HG02938 (cell line): ENCODE results near the gene ZBTB3.
"Not testable (repeated sequence)": the region's sequence is repeated elsewhere in the genome, so short reads cannot be mapped to it uniquely, and the experiment has no call there.

Source experiments
- ATAC-seq: cut with Tn5 transposase; IDR thresholded peaks from one replicate; pipeline ENCODE4 v1.9.1; 2021; ENCODE audit warnings: mild to moderate bottlenecking, moderate library complexity; ENCODE audit not compliant: unreplicated experiment

ZBTB3 gene

DNA sequence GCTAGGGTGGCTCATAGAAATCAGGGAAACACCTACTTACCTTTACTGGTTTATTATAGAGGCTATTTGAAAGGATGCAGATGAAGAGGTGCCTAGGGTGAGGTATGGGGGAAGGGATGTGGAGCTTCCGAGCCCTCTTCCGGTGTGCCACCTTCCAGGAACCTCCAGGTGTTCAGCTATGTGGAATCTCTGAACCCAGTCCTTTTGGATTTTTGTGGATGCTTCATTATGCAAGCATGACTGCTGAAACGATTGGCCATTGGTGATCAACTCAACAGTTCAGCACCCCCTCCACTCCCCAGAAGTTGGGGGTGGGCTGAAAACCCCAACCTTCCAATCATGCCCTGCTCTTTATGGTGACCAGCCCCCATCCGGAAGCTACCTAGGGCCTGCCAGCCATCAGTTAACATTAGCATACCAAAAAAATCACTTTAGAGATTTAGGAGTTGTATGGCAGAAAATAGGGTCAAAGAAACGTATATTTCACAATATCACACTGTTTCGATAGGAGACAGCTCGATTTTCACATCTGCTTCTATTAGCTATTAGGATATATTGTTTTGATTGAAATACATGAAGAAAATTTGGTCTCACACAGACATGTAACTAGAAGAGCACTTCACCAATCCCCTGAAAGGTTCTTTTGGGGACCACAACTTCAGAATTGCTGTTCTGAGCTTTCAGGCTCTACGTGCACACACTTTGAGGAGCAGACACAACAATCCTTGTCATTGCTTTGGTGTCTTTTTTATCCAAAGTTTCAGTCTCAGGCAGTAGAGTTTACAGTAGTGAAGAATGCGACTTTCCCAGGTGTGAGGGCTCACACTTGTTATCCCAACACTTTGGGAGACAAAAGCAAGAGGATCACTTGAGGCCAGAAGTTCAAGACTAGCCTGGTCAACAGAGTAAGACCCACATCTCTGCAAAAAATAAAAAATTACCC, 4.2 kb upstream of the ZBTB3 start:
- no peak for ATAC-seq

GRCh38 chr11:62755086-62755615, 1.2 kb upstream of the ZBTB3 start:
- ATAC-seq, result no peak

GRCh38 chr11:62752994-62753735, 795 bp downstream of the ZBTB3 start:
- no peak for ATAC-seq

DNA sequence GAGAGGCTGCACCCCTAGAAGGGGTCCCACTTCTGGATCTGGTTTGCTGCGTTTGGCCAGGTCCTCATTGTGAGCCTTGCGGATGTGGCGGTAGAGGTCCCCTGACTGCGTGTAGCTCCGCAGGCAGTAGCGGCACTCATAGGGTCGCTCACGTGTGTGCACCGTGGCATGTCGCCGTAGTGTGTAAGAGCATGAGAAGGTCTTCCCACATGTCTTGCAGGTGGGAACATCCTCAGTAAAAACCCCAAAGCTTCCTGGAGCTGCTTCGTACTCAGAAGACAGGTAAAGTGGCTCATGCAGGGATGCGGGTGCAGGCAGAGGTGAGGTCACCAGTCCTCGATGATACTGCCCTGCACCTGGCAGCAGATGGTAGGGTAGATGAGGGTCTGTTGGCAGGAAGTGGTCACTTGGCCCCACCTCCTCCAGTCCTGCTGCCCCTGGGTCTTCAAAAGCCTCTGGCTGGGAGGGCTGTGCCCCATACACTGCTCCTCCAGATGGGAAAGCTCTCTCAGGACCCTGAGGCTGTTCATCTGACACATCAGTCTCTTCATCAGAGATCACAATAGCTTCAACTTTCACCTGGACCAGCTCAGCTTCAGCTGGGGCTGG, 1.7 kb downstream of the ZBTB3 start:
- ATAC-seq, result no peak

- not testable (repeated sequence) for ATAC-seq
These were observed 4.0 kb downstream of the ZBTB3 start for GRCh38 chr11:62749931-62750330.

GRCh38 chr11:62747475-62748160, 6.3 kb downstream of the ZBTB3 start:
- ATAC-seq, result no peak

GRCh38 chr11:62737196-62737595, 16.8 kb downstream of the ZBTB3 start:
- ATAC-seq, result no peak

DNA sequence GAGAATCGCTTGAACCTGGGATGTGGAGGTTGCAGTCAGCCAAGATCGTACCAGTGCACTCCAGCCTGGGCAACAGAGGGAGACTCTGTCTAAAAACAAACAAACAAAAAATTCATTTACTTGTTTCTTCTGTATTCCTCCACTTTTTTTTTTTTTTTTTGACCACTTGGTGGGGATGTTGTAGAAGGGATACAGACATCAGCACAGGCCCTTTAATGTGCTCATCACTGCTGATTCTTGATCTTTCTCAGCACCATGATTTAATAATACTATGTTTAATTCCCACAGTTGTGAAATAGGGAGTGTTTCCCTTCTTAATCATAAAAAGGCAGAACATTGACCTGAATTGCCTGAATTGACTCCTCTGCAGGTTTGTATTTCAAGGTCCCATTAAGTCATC, 21.1 kb downstream of the ZBTB3 start:
- ATAC-seq, result no peak

DNA sequence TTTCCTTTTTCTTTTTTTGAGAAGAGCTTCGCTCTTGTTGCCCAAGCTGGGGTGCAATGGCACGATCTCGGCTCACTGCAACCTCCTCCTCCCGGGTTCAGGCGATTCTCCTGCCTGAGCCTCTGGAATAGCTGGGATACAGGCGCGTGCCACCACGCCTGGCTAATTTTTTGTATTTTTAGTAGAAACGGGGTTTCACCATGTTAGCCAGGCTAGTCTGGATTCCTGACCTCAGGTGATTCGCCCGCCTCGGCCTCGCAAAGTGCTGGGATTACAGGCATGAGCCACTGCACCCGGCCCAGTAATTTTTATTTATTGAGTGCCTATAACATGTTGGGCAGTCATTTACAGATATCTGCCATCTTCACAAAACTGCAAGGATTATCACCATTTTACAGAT, 23.9 kb downstream of the ZBTB3 start:
- not testable (repeated sequence) for ATAC-seq

GRCh38 chr11:62728171-62728988, 25.6 kb downstream of the ZBTB3 start, which contains the start of gene TTC9C:
TTC9C (plus strand) TSS chr11:62728486; CDS start chr11:62728849, 363 bp downstream.
- ATAC-seq, result no peak

GRCh38 chr11:62727872-62728170, 26.1 kb downstream of the ZBTB3 start:
- ATAC-seq, result peak; percentile 49

- ATAC-seq, result peak; percentile 53
These were observed 26.6 kb downstream of the ZBTB3 start, which contains the start of gene HNRNPUL2 for GRCh38 chr11:62727165-62727871. HNRNPUL2 (minus strand) TSS chr11:62727457; CDS start chr11:62727156, 301 bp downstream.

GRCh38 chr11:62726915-62727164, 27.1 kb downstream of the ZBTB3 start:
- no peak for ATAC-seq

DNA sequence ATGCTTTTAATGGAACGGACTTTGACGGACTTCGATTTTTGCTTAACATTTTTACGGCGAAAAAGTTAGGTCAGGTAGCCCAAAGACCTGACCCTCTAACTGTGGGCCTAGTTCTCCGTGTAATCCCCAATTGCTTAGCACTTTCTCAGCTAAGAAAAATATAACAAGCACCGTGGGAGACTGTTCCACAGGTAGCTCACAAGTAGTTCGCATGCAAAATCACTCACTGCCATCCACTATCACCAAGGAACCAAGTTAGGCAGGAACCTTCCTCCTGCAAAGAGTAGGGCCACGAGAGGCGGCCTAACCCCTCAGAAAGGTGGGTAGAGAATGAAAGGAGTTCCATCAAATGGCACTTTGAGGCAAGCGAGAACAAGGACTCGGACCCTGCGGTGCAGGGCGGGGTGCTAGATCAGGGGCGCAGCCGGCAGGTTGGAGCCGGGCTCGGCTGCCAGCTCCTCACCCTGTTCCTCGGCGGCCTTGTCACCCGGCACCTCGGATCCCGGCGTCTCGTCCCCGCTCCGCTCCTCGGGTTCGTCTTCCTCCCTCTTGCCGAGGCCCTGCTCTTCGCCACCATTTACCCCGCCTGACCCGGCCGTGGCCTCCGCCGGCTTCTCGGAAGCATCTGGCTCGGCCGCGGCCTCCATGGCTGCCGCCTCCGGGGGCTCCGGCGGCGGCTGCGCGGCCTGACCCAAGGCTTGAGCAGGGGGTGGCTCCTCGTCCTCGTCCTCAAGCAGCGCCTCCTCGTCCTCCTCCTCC, 27.6 kb downstream of the ZBTB3 start:
- no peak for ATAC-seq

DNA sequence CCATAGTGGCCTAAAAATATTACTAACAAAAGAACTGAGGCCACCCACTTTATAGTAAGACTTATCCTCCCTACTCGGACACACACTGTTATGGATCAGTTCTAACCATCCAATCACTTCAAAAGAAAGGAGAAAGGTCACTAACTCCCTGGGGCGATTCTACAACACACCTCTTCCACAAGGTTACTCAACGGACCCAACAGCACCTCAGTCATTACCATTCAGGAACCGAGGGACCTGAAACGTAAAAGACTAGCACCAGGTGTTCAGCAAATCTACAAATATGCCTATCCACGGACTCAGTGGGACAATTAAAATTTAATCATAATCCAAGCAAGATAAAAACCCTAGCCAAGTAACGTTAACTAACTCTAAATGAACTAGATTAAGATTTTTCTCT, 28.3 kb downstream of the ZBTB3 start:
- ATAC-seq, result no peak

DNA sequence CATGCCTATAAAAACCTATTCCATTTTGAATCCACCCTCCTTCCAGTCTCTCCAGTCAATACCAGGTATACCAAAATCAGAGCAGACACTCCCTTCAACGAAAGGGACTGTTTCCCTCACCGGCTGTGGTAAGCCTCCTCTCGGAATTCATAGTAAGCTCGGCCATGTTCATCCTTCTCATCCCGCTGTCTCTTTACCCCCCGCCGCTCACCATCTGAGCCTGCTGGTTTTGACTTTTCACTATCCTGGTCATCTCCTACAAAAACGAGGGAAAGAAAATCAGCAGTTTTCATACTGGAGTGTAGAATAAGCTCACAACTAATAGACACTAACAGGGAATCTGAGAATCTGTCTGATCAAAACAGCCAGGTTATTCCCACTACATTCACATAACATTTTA, 29.8 kb downstream of the ZBTB3 start:
- ATAC-seq, result no peak

DNA sequence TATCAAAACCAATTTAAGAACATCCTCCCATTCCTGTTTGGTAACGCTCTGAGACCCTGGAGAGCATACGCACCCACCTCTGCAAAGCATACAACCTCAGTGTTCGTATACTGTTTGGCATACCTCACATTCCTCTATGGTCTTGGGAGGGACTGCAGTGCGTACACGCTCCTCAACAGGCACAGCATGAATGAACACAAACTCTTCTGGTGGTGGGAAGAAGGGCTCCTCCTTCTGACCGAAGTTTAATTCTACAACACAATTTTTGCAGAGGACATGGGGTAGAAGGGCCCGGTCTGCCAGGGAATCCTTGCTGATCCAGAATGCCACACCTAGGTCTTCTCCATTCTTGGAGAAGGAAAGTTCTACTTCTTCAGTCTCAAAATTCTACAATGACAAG, 32.0 kb downstream of the ZBTB3 start:
- ATAC-seq, result no peak

- ATAC-seq, result no peak
These were observed 34.5 kb downstream of the ZBTB3 start for GRCh38 chr11:62719302-62719978.
